ENCODE data around the gene FRMD8.
"Not testable (repeated sequence)": the region's sequence is repeated elsewhere in the genome, so short reads cannot be mapped to it uniquely, and the experiment has no call there.

DNA sequence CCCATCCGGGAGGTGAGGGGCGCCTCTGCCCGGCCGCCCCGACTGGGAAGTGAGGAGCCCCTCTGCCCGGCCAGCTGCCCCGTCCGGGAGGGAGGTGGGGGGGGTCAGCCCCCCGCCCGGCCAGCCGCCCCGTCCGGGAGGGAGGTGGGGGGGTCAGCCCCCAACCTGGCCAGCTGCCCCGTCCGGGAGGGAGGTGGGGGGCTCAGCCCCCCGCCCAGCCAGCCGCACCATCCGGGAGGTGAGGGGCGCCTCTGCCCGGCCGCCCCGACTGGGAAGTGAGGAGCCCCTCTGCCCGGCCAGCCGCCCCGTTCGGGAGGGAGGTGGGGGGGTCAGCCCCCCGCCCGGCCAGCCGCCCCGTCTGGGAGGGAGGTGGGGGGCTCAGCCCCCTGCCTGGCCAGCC is 64.9 kb downstream of the FRMD8 start:
- not testable (repeated sequence) for TF ChIP-seq POLR2A, POLR2AphosphoS5 (IDR thresholded peaks at IDR 0.05)
